Endometrium (tissue), 2 donors: ENCODE results near the gene ACBD7.

Experiments used
- FAIRE-seq: peaks from 2 replicates; lab custom pipeline; 2012; peaks lifted over from hg19 to GRCh38; lab: Jason Lieb, UNC
- donor health status: control.
- donor health status: control.

Gene ACBD7

GRCh38 chr10:15088428-15089261, at the start of gene ACBD7:
ACBD7 (minus strand) TSS chr10:15088776; CDS start chr10:15088728, 48 bp downstream.
- FAIRE-seq: no peak

- no peak for FAIRE-seq
Measured at GRCh38 chr10:15137636-15138035, 49.1 kb upstream of the ACBD7 start.

GRCh38 chr10:15137036-15137359, 48.4 kb upstream of the ACBD7 start:
- no peak for FAIRE-seq

- FAIRE-seq: no peak
Measured at GRCh38 chr10:15136129-15137035, 47.8 kb upstream of the ACBD7 start.

GRCh38 chr10:15131330-15131729, 42.8 kb upstream of the ACBD7 start:
- no peak for FAIRE-seq

- no peak for FAIRE-seq
Measured at GRCh38 chr10:15124908-15125307, 36.3 kb upstream of the ACBD7 start.

- FAIRE-seq: no peak
Measured at GRCh38 chr10:15124190-15124589, 35.6 kb upstream of the ACBD7 start.

GRCh38 chr10:15123749-15124184, 35.2 kb upstream of the ACBD7 start:
- FAIRE-seq: no peak

GRCh38 chr10:15122477-15123030, 34.0 kb upstream of the ACBD7 start:
- no peak for FAIRE-seq

- no peak for FAIRE-seq
Measured at GRCh38 chr10:15121707-15122106, 33.1 kb upstream of the ACBD7 start.

GRCh38 chr10:15120523-15120922, 31.9 kb upstream of the ACBD7 start:
- FAIRE-seq: no peak

GRCh38 chr10:15118615-15119014, 30.0 kb upstream of the ACBD7 start:
- no peak for FAIRE-seq

GRCh38 chr10:15116225-15116624, 27.6 kb upstream of the ACBD7 start:
- FAIRE-seq: no peak

- no peak for FAIRE-seq
Measured at GRCh38 chr10:15113766-15114165, 25.2 kb upstream of the ACBD7 start.

- FAIRE-seq: no peak
Measured at GRCh38 chr10:15112657-15113056, 24.1 kb upstream of the ACBD7 start.

GRCh38 chr10:15106352-15107013, 17.9 kb upstream of the ACBD7 start:
- FAIRE-seq: no peak

- no peak for FAIRE-seq
Measured at GRCh38 chr10:15103513-15103912, 14.9 kb upstream of the ACBD7 start.

GRCh38 chr10:15099886-15100285, 11.3 kb upstream of the ACBD7 start:
- no peak for FAIRE-seq

- no peak for FAIRE-seq
Measured at GRCh38 chr10:15097011-15097812, 8.6 kb upstream of the ACBD7 start, which contains the start of gene RPP38. RPP38 (plus strand) TSS chr10:15097355; CDS start chr10:15103315, 5,960 bp downstream.

GRCh38 chr10:15096661-15097010, 8.1 kb upstream of the ACBD7 start:
- no peak for FAIRE-seq

GRCh38 chr10:15092855-15093408, 4.4 kb upstream of the ACBD7 start:
- FAIRE-seq: no peak
